GM12878 (cell line): ENCODE data around the gene MRPL12. TPM values are rescaled to one million over a fixed set of nuclear protein-coding genes. Genes with fewer than 3 reads are reported as not detected.
A peak's percentile ranks its signal among the peaks of the same experiment; 100 is the strongest.

ENCODE experiments used
- ATAC-seq: fragments of 200-7000 bp; cut with Tn5 transposase; 3 replicates; pipeline ENCODE4 v1.9.1; 2020; ENCODE audit warnings: mild to moderate bottlenecking, moderate library complexity
- BruUV-seq: library from RNA; stranded (reverse); fragments of 400-500 nt; replicated peaks from 2 replicates; lab custom pipeline; 2021; lab: Mats Ljungman, UMichigan
- CTCF ChIA-PET: fragments of 300-600 bp; sonication (Branson Sonifier 250); formaldehyde crosslinking; extraction: SDS; loops from one replicate; lab custom pipeline; 2021; ENCODE audit warnings: inconsistent platforms; lab: Yijun Ruan, JAX
- POLR2A ChIA-PET: fragments of 350-600 bp; formaldehyde crosslinking; extraction: SDS; loops from one replicate; lab custom pipeline; 2021; ENCODE audit warnings: inconsistent platforms; lab: Charles Lee
- RAD21 ChIA-PET: fragments of 300-600 bp; sonication (Branson Sonifier 250); formaldehyde crosslinking; loops from one replicate; lab custom pipeline; 2023; ENCODE audit warnings: antibody characterized with exemption; ENCODE audit not compliant: unreplicated experiment; lab: Charles Lee
- SMC1A ChIA-PET: fragments of 300-600 bp; sonication (Branson Sonifier 250); formaldehyde crosslinking; loops from one replicate; lab custom pipeline; 2023; ENCODE audit not compliant: unreplicated experiment, uncharacterized antibody; lab: Charles Lee
- DNase-seq: peaks from one replicate; pipeline ENCODE4 v3.0.0-alpha.2; 2011; ENCODE audit warnings: low read depth, low spot score
- FAIRE-seq: peaks from 3 replicates; lab custom pipeline; 2011; peaks lifted over from hg19 to GRCh38; lab: Jason Lieb, UNC
- H2AFZ ChIP-seq: 2 replicates; pipeline ENCODE4 v1.6.0; 2011; ENCODE audit warnings: low read depth, low read length, control low read depth; ENCODE audit not compliant: control insufficient read depth
- H3K27ac ChIP-seq: 2 replicates; pipeline ENCODE4 v1.5.1; 2011; ENCODE audit warnings: control low read depth; ENCODE audit not compliant: control insufficient read depth, insufficient read depth
- H3K27me3 ChIP-seq, 2 experiments: replicated peaks in 1 of 2; 2 replicates each; pipeline versions ENCODE4 v1.6.0 to v1.6.1; 2011; ENCODE audit warnings: low read length in 1 of 2; ENCODE audit not compliant: control insufficient read depth in 2 of 2, insufficient read depth in 2 of 2
- H3K36me3 ChIP-seq, 2 experiments: 2 replicates each; pipeline ENCODE4 v1.5.1; 2011; ENCODE audit warnings: low read length in 1 of 2; ENCODE audit not compliant: control insufficient read depth in 2 of 2, insufficient read depth in 2 of 2
- H3K4me1 ChIP-seq: 2 replicates; pipeline ENCODE4 v1.6.1; 2011; ENCODE audit warnings: mild to moderate bottlenecking, low read length, moderate library complexity, mixed read lengths; ENCODE audit not compliant: control insufficient read depth, insufficient read depth
- H3K4me2 ChIP-seq: 2 replicates; pipeline ENCODE4 v1.6.0; 2011; ENCODE audit warnings: control low read depth; ENCODE audit not compliant: control insufficient read depth, insufficient read depth
- H3K4me3 ChIP-seq: fragments of 200-600 bp; sonication (generic); 2 replicates; pipeline ENCODE4 v1.5.1; 2016
- H3K79me2 ChIP-seq: 2 replicates; pipeline ENCODE4 v1.6.0; 2011; ENCODE audit warnings: low read length; ENCODE audit not compliant: control insufficient read depth, insufficient read depth
- H3K9ac ChIP-seq: 2 replicates; pipeline ENCODE4 v1.8.0; 2011; ENCODE audit warnings: low read length, control low read depth, mixed read lengths; ENCODE audit not compliant: control insufficient read depth, insufficient read depth
- H3K9me3 ChIP-seq: replicated peaks from 3 replicates; pipeline ENCODE4 v1.5.1; 2011; ENCODE audit warnings: mild to moderate bottlenecking, low read length; ENCODE audit not compliant: control insufficient read depth, insufficient read depth
- H4K20me1 ChIP-seq: 2 replicates; pipeline ENCODE4 v1.6.0; 2011; ENCODE audit not compliant: control insufficient read depth, insufficient read depth
- CREB1 ChIP-seq: IDR thresholded peaks from 2 replicates; pipeline ENCODE4 v1.6.1; 2012; ENCODE audit warnings: low read depth, mild to moderate bottlenecking, inconsistent platforms
- CREM ChIP-seq: IDR thresholded peaks from 2 replicates; pipeline ENCODE4 v1.6.1; 2014; ENCODE audit warnings: antibody characterized with exemption, low read depth
- EED ChIP-seq: sonication (generic); IDR thresholded peaks from 2 replicates; pipeline ENCODE4 v1.6.1; 2016; ENCODE audit warnings: antibody characterized with exemption, low read depth
- EZH2 ChIP-seq: IDR thresholded peaks from 2 replicates; pipeline ENCODE4 v1.6.1; 2012; ENCODE audit warnings: low read depth, mild to moderate bottlenecking, control low read depth, inconsistent platforms, low read length, borderline replicate concordance; ENCODE audit not compliant: control insufficient read depth
- FOXM1 ChIP-seq: IDR thresholded peaks from 2 replicates; pipeline ENCODE4 v1.6.1; 2012; ENCODE audit warnings: low read depth, mild to moderate bottlenecking, inconsistent platforms, low read length, moderate library complexity
- HDGF ChIP-seq: fragments of 450-650 bp; IDR thresholded peaks from 2 replicates; pipeline ENCODE4 v1.6.1; 2016; ENCODE audit warnings: antibody characterized with exemption
- IKZF1 ChIP-seq: fragments of 450-650 bp; conservative IDR thresholded peaks from 2 replicates; pipeline ENCODE4 v1.6.1; 2017; ENCODE audit warnings: antibody characterized with exemption, mild to moderate bottlenecking
- MEF2A ChIP-seq: IDR thresholded peaks from 2 replicates; pipeline ENCODE4 v1.6.1; 2011; ENCODE audit warnings: low read depth, mild to moderate bottlenecking, low read length, moderate library complexity; ENCODE audit not compliant: insufficient read depth
- MYC ChIP-seq: IDR thresholded peaks from 2 replicates; pipeline ENCODE4 v1.6.1; 2011; ENCODE audit warnings: mild to moderate bottlenecking, low read length, moderate library complexity, inconsistent platforms; ENCODE audit not compliant: insufficient read depth, insufficient replicate concordance, insufficient read length, severe bottlenecking
- NFXL1 ChIP-seq: fragments of 450-650 bp; IDR thresholded peaks from 2 replicates; pipeline ENCODE4 v1.6.1; 2017; ENCODE audit warnings: antibody characterized with exemption, mild to moderate bottlenecking, borderline replicate concordance
- NFYA ChIP-seq: IDR thresholded peaks from 2 replicates; pipeline ENCODE4 v1.6.1; 2011; ENCODE audit warnings: low read depth, mild to moderate bottlenecking, low read length, improper control_type of control experiment, borderline replicate concordance
- PAX5 ChIP-seq: IDR thresholded peaks from 2 replicates; pipeline ENCODE4 v1.6.1; 2011; ENCODE audit warnings: low read depth, low read length, borderline replicate concordance
- PML ChIP-seq: IDR thresholded peaks from 2 replicates; pipeline ENCODE4 v1.6.1; 2012; ENCODE audit warnings: low read length, inconsistent platforms
- POLR2A ChIP-seq: IDR thresholded peaks from 2 replicates; pipeline ENCODE4 v1.6.1; 2011; ENCODE audit warnings: low read depth, mild to moderate bottlenecking, low read length
- RAD21 ChIP-seq: IDR thresholded peaks from 2 replicates; pipeline ENCODE4 v1.6.1; 2011; ENCODE audit warnings: mild to moderate bottlenecking, low read depth, low read length, moderate library complexity; ENCODE audit not compliant: insufficient read depth
- RB1 ChIP-seq: fragments of 450-650 bp; formaldehyde crosslinking; IDR thresholded peaks from 2 replicates; pipeline ENCODE4 v1.6.1; 2017; ENCODE audit warnings: mild to moderate bottlenecking, borderline replicate concordance
- RBBP5 ChIP-seq: fragments of 200-600 bp; sonication (generic); conservative IDR thresholded peaks from 2 replicates; pipeline ENCODE4 v1.6.1; 2016
- RFX5 ChIP-seq: IDR thresholded peaks from 2 replicates; pipeline ENCODE4 v1.6.1; 2011; ENCODE audit warnings: low read depth, low read length, improper control_type of control experiment
- SIN3A ChIP-seq: IDR thresholded peaks from 2 replicates; pipeline ENCODE4 v1.6.1; 2012; ENCODE audit warnings: low read depth, low read length, improper control_type of control experiment
- SMAD1 ChIP-seq: fragments of 450-650 bp; IDR thresholded peaks from 2 replicates; pipeline ENCODE4 v1.6.1; 2018; ENCODE audit warnings: mild to moderate bottlenecking, low read depth; ENCODE audit not compliant: partially characterized antibody
- STAT1 ChIP-seq: fragments of 450-650 bp; conservative IDR thresholded peaks from 2 replicates; pipeline ENCODE4 v1.6.1; 2014; ENCODE audit warnings: antibody characterized with exemption, mild to moderate bottlenecking
- TBL1XR1 ChIP-seq: IDR thresholded peaks from 2 replicates; pipeline ENCODE4 v1.6.1; 2012; ENCODE audit warnings: low read depth, low read length, improper control_type of control experiment
- TCF7 ChIP-seq: IDR thresholded peaks from 2 replicates; pipeline ENCODE4 v1.6.1; 2014; ENCODE audit warnings: antibody characterized with exemption, borderline replicate concordance
- ZNF207 ChIP-seq: fragments of 450-650 bp; IDR thresholded peaks from 2 replicates; pipeline ENCODE4 v1.6.1; 2014; ENCODE audit warnings: antibody characterized with exemption, mild to moderate bottlenecking, borderline replicate concordance
- ZNF24 ChIP-seq: fragments of 450-650 bp; IDR thresholded peaks from 2 replicates; pipeline ENCODE4 v1.6.1; 2017; ENCODE audit warnings: antibody characterized with exemption, mild to moderate bottlenecking
- ZZZ3 ChIP-seq: IDR thresholded peaks from 2 replicates; pipeline ENCODE4 v1.6.1; 2011; ENCODE audit warnings: low read depth; ENCODE audit not compliant: control insufficient read depth, insufficient read length
- WGBS: methylation state at CpG from one replicate; pipeline ENCODE4 v1.1.6; 2016; ENCODE audit warnings: low lambda C conversion rate; ENCODE audit not compliant: insufficient replicate concordance, insufficient coverage; ENCODE audit errors: missing lambda C conversion rate; 5-methylcytosine and 5-hydroxymethylcytosine counted together
- in situ Hi-C: fragments of 300-500 bp; cut with MboI; formaldehyde crosslinking; loops from 9 replicates; pipeline ENCODE4 v1.14.3; 2018; ENCODE audit warnings: mixed read lengths
- intact Hi-C: fragments of 100-400 bp; cut with micrococcal nuclease; formaldehyde crosslinking; loops from one replicate; pipeline ENCODE4 v1.14.2; 2022; ENCODE audit not compliant: unreplicated experiment
- polyA plus RNA-seq, 11 experiments: library from polyadenylated mRNA; depleted of rRNA in 4 of 11; unstranded in 6 of 11; stranded (reverse) in 5 of 11; fragments of >200 nt; fragmentation: Nextera tagmentation in 4 of 11; fragmentation: Illumina TruSeq in 1 of 11; extraction: Ambion mirVana in 4 of 11; extraction: Trizol in 1 of 11; gene quantifications; 1 replicate in 1 of 11; 2 replicates in 10 of 11; pipeline versions ENCODE4 v1.2.1 to v1.2.3, GENCODE V29; 2011 to 2016; ENCODE audit warnings: inconsistent platforms in 2 of 11, missing spikeins in 2 of 11, low read depth in 1 of 11
- total RNA-seq, 4 experiments: library from RNA; depleted of rRNA in 3 of 4; stranded (reverse); fragments of >200 nt in 3 of 4; fragmentation: Illumina TruSeq in 1 of 4; extraction: Trizol in 1 of 4; gene quantifications; 2 replicates each; pipeline versions ENCODE4 v1.2.1 to v1.2.3, GENCODE V29; 2013 to 2021
- TF ChIP-seq, protein P1 (sequence below): IDR thresholded peaks from 2 replicates; pipeline ENCODE4 v1.6.1; 2011; ENCODE audit warnings: mild to moderate bottlenecking, low read depth, low read length, moderate library complexity; ENCODE audit not compliant: insufficient replicate concordance

The MRPL12 gene
- total and polyA plus RNA-seq, 10 of the 15 experiments (the other 5 are each of a cell fraction or from before 2014, with no cell fraction given): 1.3 to 269 (median 117) TPM

DNA sequence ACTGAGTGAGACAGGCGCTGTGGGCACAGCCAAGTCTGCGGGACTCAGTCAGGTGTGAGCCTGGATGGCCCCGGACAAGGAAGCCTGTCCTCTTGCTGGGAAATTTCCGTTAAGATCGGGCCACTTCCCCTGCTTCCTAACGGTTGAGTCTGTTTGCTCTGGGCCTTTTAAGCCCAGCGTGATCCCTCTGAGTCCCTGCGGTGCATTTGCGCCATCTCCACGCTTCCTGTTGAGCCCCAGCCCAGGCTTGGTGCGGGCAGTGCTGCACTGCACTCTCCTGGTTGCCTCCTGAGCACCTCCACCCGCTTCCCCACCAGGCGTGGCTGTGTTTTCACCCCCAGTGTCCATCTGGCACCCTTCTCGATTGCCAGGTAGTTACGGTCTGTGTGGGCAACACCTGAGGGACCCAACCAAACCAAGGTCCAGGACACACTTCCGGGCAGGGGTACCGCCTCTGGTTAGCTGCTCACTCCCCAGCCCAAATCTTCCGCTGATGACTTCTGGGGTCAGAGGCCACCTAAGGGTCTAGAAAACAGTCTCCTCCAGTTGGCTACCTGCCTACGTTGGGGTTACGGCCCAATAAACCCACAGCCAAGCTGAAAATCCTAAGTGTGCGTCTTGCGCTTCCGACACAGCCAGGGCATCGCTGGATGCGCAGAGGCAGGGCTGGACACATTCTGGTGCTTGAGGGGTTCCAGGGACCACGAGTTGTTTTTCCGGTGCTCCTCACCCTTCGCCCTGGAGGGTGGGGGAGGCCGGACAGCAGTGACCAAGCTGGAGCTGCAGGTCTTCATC, 7.5 kb downstream of the MRPL12 start:
- Histone ChIP-seq H2AFZ (peak overlapping the region; percentile 73), H3K79me2 (peaks cover 22% of the 10 kb centered on the region), H3K9me3 (no peaks in the 10 kb centered on the region), H3K9ac (peak overlapping the region; percentile 70), H3K4me2 (peak overlapping the region; percentile 100), H4K20me1 (no peaks in the 10 kb centered on the region), H3K4me3 (peak overlapping the region; percentile 78), H3K27me3 (no peaks in the 10 kb centered on the region), H3K4me1 (peaks cover 18% of the 10 kb centered on the region), H3K27ac (peak overlapping the region; percentile 69), H3K36me3 (peaks cover 7 to 20% of the 10 kb centered on the region in 2 experiments)
- CTCF ChIA-PET: interaction anchor here (0.8 to 1.1 kb wide), 5 partner anchors 8 to 195 kb away, joined by 3 read pairs; partner anchors contain the start of genes ARL16 and HGS
- in situ Hi-C loops: no loop called here
- 28% methylated on average over 29 of the region's 29 CpGs for WGBS
- DNase-seq (no peak), ATAC-seq (peak; percentile 42), FAIRE-seq (peak; percentile 90)
- POLR2A ChIA-PET: interaction anchor here (0.6 to 1.5 kb wide), 7 partner anchors 8 to 415 kb away, joined by 3 to 12 read pairs (median 3); partner anchors contain the start of genes ARL16, HGS, MRPL12 and SLC38A10
- SMC1A ChIA-PET: no interaction called here
- RAD21 ChIA-PET: interaction anchor here (0.9 kb wide), 1 partner anchor 7 kb away, joined by 3 read pairs; the partner anchor contains the start of gene MRPL12
- BruUV-seq: no TSS peak
- intact Hi-C loops: no loop called here
- TF ChIP-seq CREM (0 out of 2 replicates have a peak, but pooled peaks have one; percentile 22), TBL1XR1 (no peak), ZNF24 (no peak), EED (no peak), MYC (no peak), CREB1 (no peak), TCF7 (no peak), EZH2 (no peak), PML (0 out of 2 replicates have a peak, but pooled peaks have one; percentile 14), IKZF1 (0 out of 2 replicates have a peak, but pooled peaks have one; percentile 2), SIN3A (no peak), RFX5 (no peak), RAD21 (no peak), HDGF (no peak; the same call in 1 of the 2 replicates), FOXM1 (no peak; the same call in 1 of the 2 replicates), NFXL1 (no peak), MEF2A (no peak), POLR2A (peak; percentile 73), RB1 (no peak), ZNF207 (no peak), STAT1 (no peak), PAX5 (no peak), RBBP5 (no peak), NFYA (no peak), ZZZ3 (no peak), SMAD1 (no peak)
- TF ChIP-seq, protein P1, sequence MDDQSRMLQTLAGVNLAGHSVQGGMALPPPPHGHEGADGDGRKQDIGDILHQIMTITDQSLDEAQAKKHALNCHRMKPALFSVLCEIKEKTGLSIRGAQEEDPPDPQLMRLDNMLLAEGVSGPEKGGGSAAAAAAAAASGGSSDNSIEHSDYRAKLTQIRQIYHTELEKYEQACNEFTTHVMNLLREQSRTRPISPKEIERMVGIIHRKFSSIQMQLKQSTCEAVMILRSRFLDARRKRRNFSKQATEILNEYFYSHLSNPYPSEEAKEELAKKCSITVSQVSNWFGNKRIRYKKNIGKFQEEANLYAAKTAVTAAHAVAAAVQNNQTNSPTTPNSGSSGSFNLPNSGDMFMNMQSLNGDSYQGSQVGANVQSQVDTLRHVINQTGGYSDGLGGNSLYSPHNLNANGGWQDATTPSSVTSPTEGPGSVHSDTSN: no peak
